ENCODE measurements around the gene SRC.

SRC gene

DNA sequence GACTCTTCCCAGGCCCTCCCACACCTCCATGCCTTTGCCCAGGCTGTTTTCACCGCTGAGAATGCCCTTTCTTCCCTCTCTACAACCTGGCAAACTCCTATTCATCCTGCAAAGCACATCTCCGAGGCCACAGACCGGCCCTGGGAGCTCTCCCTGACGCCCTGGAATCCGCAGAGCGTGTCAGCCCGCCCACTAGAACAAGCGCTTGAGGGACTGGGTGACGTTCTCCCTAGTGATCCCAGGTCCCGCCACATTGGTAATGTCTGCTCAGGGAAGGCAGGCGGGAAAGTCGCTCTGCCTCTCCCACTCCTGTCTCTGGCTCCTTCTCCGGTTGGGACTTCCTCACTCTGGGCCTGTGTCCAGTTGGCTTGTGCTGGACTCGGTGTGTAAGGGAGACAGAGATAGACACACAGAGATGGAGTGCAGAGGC is 61.6 kb downstream of the SRC start:
- H3K9me3 ChIP-seq (ENCODE audit: severe bottlenecking): no peaks in the 10 kb centered on the region
- TF ChIP-seq, protein P1, sequence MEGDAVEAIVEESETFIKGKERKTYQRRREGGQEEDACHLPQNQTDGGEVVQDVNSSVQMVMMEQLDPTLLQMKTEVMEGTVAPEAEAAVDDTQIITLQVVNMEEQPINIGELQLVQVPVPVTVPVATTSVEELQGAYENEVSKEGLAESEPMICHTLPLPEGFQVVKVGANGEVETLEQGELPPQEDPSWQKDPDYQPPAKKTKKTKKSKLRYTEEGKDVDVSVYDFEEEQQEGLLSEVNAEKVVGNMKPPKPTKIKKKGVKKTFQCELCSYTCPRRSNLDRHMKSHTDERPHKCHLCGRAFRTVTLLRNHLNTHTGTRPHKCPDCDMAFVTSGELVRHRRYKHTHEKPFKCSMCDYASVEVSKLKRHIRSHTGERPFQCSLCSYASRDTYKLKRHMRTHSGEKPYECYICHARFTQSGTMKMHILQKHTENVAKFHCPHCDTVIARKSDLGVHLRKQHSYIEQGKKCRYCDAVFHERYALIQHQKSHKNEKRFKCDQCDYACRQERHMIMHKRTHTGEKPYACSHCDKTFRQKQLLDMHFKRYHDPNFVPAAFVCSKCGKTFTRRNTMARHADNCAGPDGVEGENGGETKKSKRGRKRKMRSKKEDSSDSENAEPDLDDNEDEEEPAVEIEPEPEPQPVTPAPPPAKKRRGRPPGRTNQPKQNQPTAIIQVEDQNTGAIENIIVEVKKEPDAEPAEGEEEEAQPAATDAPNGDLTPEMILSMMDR (IDR thresholded peaks at IDR 0.05; ENCODE audit: low read depth, low read length): no peak
- H3K36me3 ChIP-seq: peaks cover 16% of the 10 kb centered on the region
- H3K27me3 ChIP-seq (ENCODE audit: insufficient read depth, low read depth, severe bottlenecking): no peaks in the 10 kb centered on the region
- H3K4me3 ChIP-seq (ENCODE audit: low read depth, low read length): no peak overlapping the region
- DNase-seq: peak; percentile 41
- peak overlapping the region; percentile 90 for H3K27ac ChIP-seq

DNA sequence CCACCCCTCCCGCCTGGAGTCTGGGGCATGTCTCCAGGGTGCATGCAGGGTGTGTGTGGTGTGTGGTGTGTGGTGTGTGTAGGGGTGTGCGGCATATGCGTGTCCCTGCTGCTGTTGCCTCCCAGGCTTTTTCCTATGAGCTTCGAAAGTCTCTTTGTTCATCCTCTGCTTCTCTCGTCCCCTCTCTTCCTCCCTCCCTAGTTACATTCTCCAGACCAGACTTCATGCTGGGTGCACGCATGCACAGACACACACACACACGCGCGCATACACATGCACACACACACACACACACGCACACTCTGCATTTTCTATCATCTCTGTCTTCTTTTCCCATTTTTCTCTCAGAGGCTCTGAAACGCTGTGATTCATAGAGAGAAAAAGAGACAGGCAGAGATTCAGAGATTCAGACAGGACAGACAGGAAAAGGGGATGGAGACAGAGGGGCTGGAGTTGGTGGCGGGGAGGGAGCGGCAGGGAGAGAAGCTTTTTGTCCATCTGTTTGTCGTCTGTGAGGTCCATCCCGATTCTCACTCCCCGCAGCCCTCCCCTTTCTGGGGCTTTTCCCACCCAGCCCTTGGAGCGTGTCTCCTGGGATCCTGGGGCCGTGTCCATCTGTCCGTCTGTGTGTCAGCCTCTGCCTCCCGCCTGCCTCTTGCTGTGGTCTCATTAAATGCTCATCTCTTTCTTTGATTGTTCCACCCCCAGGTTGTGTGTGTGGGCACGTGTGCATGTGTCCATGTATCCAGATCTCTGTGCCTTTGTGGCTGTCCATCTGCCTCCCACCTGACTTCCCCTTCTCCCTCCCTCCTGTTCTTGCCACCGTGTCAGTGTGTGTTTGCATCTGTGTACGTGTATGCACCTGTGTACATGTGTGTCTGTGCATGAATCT is 62.6 kb downstream of the SRC start:
- Histone ChIP-seq H3K27me3 (ENCODE audit: insufficient read depth, low read depth, severe bottlenecking) (no peaks in the 10 kb centered on the region), H3K9me3 (ENCODE audit: severe bottlenecking) (no peaks in the 10 kb centered on the region), H3K27ac (peak overlapping the region; percentile 90), H3K36me3 (peaks cover 7% of the 10 kb centered on the region; the same call in 1 of the 2 replicates), H3K4me3 (ENCODE audit: low read depth, low read length) (0 out of 2 replicates have a peak overlapping the region, but pooled peaks have one; percentile 14)
- TF ChIP-seq, protein P1 (IDR thresholded peaks at IDR 0.05; ENCODE audit: low read depth, low read length): no peak
- DNase-seq: peak; percentile 84

DNA sequence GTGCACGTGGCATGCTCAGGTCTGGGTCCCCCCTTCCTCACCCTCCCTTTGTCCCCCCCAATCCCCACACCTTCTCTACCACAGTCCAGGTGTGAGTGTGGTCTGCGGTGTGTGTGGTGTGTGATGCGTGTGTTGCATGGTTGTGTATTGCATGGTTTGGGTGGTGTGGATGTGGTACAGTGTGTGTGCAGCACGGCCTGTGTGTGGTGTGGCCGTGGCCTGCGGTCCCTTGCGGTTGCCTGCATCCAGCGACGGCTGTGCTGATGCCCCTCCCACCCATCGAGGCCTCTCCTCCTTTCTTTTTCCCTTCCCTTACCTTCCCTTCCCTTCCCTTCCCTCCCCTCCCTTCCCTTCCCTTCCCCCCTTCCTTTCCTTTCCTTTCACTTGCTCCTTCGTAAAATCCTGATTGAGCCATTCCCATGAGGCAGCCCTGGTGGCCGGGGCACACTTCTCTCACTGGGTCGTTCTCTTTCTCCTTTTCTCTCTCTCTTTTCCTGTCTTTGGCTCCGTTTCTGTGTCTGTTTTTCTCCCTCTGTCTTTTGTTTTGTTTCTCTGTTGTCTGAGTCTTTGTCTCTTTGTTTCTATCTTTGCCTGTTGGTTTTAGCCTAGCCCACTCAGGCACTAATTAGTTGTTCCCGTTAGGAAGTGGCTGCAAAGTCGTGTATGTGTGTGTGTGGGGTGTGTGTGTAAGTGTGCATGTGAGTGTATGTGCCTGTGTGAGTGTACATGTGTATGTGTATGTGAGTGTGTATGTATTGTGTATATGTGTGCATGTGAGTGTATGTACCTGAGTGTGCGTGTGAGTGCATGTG is 65.7 kb downstream of the SRC start:
- TF ChIP-seq, protein P1 (IDR thresholded peaks at IDR 0.05; ENCODE audit: low read depth, low read length): no peak

DNA sequence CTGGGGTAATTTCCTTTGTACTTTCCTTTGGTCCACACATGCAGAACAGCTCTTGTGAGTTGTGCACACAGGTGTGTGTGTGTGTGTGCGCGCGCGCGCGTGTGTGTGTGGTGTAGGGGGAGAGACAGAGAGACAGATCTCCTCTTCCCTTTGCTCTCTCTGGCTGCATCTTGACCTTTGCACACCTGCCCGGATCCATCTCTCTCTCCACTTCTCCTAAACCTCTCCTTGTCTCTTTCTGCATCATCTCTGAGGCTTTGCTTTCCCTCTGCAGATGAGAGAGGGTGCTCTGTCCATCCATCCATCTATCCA is 67.0 kb downstream of the SRC start:
- Histone ChIP-seq H3K36me3 (no peaks in the 10 kb centered on the region), H3K9me3 (ENCODE audit: severe bottlenecking) (no peaks in the 10 kb centered on the region), H3K27me3 (ENCODE audit: insufficient read depth, low read depth, severe bottlenecking) (no peaks in the 10 kb centered on the region), H3K4me3 (ENCODE audit: low read depth, low read length) (no peak overlapping the region), H3K27ac (no peak overlapping the region)
- TF ChIP-seq, protein P1 (IDR thresholded peaks at IDR 0.05; ENCODE audit: low read depth, low read length): no peak
- DNase-seq: no peak

More for the DNA sequence above, 65.7 kb downstream of the SRC start:
- Histone ChIP-seq H3K36me3 (no peaks in the 10 kb centered on the region), H3K9me3 (ENCODE audit: severe bottlenecking) (no peaks in the 10 kb centered on the region), H3K27me3 (ENCODE audit: insufficient read depth, low read depth, severe bottlenecking) (no peaks in the 10 kb centered on the region), H3K27ac (no peak overlapping the region; the same call in 1 of the 2 replicates), H3K4me3 (ENCODE audit: low read depth, low read length) (no peak overlapping the region)
- DNase-seq: no peak

DNA sequence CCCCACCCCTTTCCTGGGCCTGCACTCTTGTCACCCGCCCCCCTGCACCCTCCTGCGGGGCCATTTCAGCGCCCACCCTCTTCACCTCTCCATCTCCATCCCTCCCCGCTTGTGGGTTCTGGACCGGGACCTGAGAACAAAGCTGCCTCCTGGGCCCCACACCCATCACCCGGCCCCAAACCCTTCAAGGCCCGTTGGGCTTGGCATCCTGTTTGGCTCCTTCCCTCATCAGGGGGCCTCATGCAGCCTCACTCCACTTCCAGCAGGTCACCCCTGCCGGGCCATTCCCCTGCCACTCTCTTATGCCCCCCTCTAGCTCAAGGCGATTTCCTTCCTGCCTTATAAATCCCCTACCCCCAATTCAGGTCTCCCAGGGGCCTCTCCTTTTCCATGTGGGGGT is 67.4 kb downstream of the SRC start:
- no peaks in the 10 kb centered on the region for H3K27me3 ChIP-seq (ENCODE audit: insufficient read depth, low read depth, severe bottlenecking)
- no peak for DNase-seq

More for the DNA sequence above, 67.4 kb downstream of the SRC start:
- H3K4me3 ChIP-seq (ENCODE audit: low read depth, low read length): no peak overlapping the region
- no peak overlapping the region for H3K27ac ChIP-seq
- no peaks in the 10 kb centered on the region for H3K9me3 ChIP-seq (ENCODE audit: severe bottlenecking)
- TF ChIP-seq, protein P1 (IDR thresholded peaks at IDR 0.05; ENCODE audit: low read depth, low read length): no peak
- no peaks in the 10 kb centered on the region for H3K36me3 ChIP-seq

Measured in WERI-Rb-1 (cell line).